Measurements from ENCODE around the gene SH2D6.
A peak's percentile ranks its signal among the peaks of the same experiment; 100 is the strongest.

Gene SH2D6

GRCh38 chr2:85394976-85395375, 23.5 kb upstream of the SH2D6 start:
- TF ChIP-seq Cebpa-rat (IDR thresholded peaks at IDR 0.05): no peak

GRCh38 chr2:85395912-85396475, 22.5 kb upstream of the SH2D6 start:
- Histone ChIP-seq H3K4me2 (no peak overlapping the region), H3K27me3 (no peaks in the 10 kb centered on the region), H4K20me1 (peaks cover 0 to 63% (median 0%) of the 10 kb centered on the region in 11 experiments; a peak in 5 of 22 replicates), H3K4me1 (peaks cover 27 to 56% (median 42%) of the 10 kb centered on the region in 10 experiments), H3K9ac (peak overlapping the region in 1 of 11 experiments; percentile 18; a peak in 2 of 22 replicates), H3K27ac (peak overlapping the region in 4 of 11 experiments; percentile 18 to 34 (median 26); a peak in 2 of 22 replicates), H3K4me3 (no peak overlapping the region), H3K36me3 (peaks cover 69 to 100% (median 87%) of the 10 kb centered on the region in 11 experiments), H3K9me3 (replicated peaks in 1 of 11) (no peaks in the 10 kb centered on the region)
- TF ChIP-seq Cebpa-rat (IDR thresholded peaks at IDR 0.05): no peak

More at GRCh38 chr2:85394976-85395375, 23.5 kb upstream of the SH2D6 start:
- Histone ChIP-seq H3K27me3 (no peaks in the 10 kb centered on the region), H3K4me1 (peaks cover 29 to 63% (median 45%) of the 10 kb centered on the region in 10 experiments), H3K4me2 (no peak overlapping the region), H3K27ac (peak overlapping the region in 2 of 11 experiments; percentile 18 to 26; a peak in 2 of 22 replicates), H3K4me3 (no peak overlapping the region), H3K9me3 (replicated peaks in 1 of 11) (no peaks in the 10 kb centered on the region), H3K9ac (peak overlapping the region in 2 of 11 experiments; percentile 19 to 38; a peak in 2 of 22 replicates), H4K20me1 (peaks cover 0 to 73% (median 0%) of the 10 kb centered on the region in 11 experiments; a peak in 5 of 22 replicates), H3K36me3 (peaks cover 69 to 100% (median 87%) of the 10 kb centered on the region in 11 experiments)

DNA sequence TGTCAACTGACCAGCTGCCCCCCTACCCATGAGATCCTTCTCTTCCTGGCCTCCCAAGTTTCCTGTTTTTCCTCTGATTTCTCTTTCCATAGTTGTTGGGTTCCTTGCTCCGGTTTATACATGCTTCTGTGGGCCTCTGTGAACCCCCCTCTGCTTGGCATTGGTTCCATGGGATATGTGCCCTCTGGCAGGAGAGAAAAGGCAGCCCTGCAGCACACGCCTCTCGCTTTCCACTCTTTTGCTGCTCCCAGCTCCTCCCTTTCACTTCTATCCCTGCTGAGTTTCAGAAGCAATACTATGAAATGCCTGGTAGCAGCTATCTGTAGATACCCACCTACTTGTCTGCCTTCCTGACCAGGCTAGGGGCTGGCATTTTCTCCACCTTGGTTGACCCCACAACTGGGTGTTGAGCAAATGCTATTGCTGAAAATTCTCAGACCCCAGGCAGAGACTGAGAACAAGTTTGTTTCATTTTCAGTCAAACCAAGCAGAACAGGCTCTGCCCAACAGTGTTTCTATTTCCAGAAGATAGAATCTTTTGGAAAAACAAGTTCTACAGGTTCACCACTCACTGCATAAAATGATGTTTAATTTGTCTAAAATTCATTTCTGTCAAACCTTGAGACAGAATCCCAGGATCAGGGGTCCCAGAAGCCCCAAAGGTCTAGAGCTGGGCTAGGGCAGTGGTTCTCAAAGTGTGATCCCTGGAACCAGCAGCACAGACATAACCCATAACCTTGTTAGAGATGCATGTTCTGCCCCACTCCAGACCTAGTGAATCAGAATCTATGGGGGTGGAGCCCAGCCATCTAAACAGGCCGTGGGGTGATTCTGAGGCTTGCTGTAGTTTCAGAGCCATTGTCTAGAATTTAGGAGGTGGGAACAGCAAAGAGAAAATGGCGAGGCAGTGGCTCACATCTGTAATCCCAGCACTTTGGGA, 21.7 kb upstream of the SH2D6 start:
- Histone ChIP-seq H3K4me1 (peaks cover 32 to 53% (median 42%) of the 10 kb centered on the region in 10 experiments), H3K27ac (peak overlapping the region in 4 of 11 experiments; percentile 23 to 41 (median 31); a peak in 7 of 22 replicates), H3K9ac (peak overlapping the region in 5 of 11 experiments; percentile 6 to 41 (median 18); a peak in 5 of 22 replicates), H3K36me3 (peaks cover 67 to 100% (median 86%) of the 10 kb centered on the region in 11 experiments), H3K27me3 (no peaks in the 10 kb centered on the region), H4K20me1 (peaks cover 0 to 63% (median 0%) of the 10 kb centered on the region in 11 experiments; a peak in 5 of 22 replicates), H3K9me3 (replicated peaks in 1 of 11) (no peaks in the 10 kb centered on the region), H3K4me3 (no peak overlapping the region), H3K4me2 (peak overlapping the region in 1 of 11 experiments; percentile 10; a peak in 1 of 22 replicates)
- no peak for TF ChIP-seq Cebpa-rat (IDR thresholded peaks at IDR 0.05)

DNA sequence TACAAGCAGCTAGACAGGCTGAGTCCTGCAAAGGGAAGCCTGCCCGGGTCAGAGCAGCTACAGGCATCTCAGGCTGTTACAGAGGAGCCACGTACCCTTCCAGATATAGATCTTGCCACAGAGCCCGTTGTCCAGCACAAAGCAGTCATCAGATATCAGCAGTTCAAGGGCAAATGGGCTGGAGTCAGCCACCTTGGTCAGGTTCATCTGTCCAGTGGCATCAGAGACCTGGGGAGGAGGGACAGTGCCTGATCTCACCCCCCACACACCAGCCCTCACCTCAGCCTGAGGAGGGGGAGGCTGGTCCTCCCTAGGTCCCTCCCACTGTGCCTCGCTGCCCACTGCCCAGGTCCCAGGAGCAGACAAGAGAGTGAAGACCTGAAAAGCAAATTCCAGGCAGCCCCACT, 20.6 kb upstream of the SH2D6 start:
- H3K4me2 ChIP-seq: no peak overlapping the region
- H4K20me1 ChIP-seq: peaks cover 0 to 58% (median 0%) of the 10 kb centered on the region in 11 experiments; a peak in 5 of 22 replicates
- H3K9ac ChIP-seq: 0 out of 22 replicates have a peak overlapping the region, but pooled peaks of 2 of the 11 experiments have one; percentile 23 to 47
- H3K27me3 ChIP-seq: no peaks in the 10 kb centered on the region
- H3K36me3 ChIP-seq: peaks cover 66 to 99% (median 84%) of the 10 kb centered on the region in 11 experiments
- peak overlapping the region in 2 of 11 experiments; percentile 3 to 26; a peak in 2 of 22 replicates for H3K27ac ChIP-seq
- no peak for TF ChIP-seq Cebpa-rat (IDR thresholded peaks at IDR 0.05)
- H3K4me1 ChIP-seq: peaks cover 32 to 53% (median 42%) of the 10 kb centered on the region in 10 experiments
- H3K4me3 ChIP-seq: no peak overlapping the region
- no peaks in the 10 kb centered on the region for H3K9me3 ChIP-seq (replicated peaks in 1 of 11)

GRCh38 chr2:85398426-85399182, 19.9 kb upstream of the SH2D6 start:
- TF ChIP-seq Cebpa-rat (IDR thresholded peaks at IDR 0.05): no peak
- H3K36me3 ChIP-seq: peaks cover 66 to 95% (median 82%) of the 10 kb centered on the region in 11 experiments
- H3K4me1 ChIP-seq: peaks cover 32 to 52% (median 38%) of the 10 kb centered on the region in 10 experiments
- no peaks in the 10 kb centered on the region for H3K27me3 ChIP-seq
- peak overlapping the region in 1 of 11 experiments; percentile 31; a peak in 2 of 22 replicates for H3K27ac ChIP-seq
- H3K4me3 ChIP-seq: no peak overlapping the region
- H3K4me2 ChIP-seq: no peak overlapping the region
- peaks cover 2 to 6% (median 5%) of the 10 kb centered on the region in 11 experiments; a peak in 20 of 22 replicates for H3K9me3 ChIP-seq (replicated peaks in 1 of 11)
- peak overlapping the region in 2 of 11 experiments; percentile 1 to 23; a peak in 1 of 22 replicates for H3K9ac ChIP-seq
- peaks cover 0 to 58% (median 0%) of the 10 kb centered on the region in 11 experiments; a peak in 5 of 22 replicates for H4K20me1 ChIP-seq

DNA sequence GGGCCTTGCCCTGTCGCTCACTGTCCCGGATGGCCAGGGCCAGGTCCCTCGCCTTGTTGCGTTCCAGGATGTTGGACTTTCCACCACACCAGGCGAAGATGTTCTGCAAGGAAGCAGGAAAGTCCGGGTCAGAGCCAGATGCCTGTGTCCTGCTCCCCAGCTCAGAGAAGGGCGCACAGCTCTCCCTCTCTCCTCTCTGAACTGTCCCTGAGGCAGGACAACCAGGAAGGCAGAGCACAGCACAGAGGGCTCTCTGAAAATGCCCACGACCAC, 19.4 kb upstream of the SH2D6 start:
- H3K9me3 ChIP-seq (replicated peaks in 1 of 11): peaks cover 4 to 11% (median 10%) of the 10 kb centered on the region in 11 experiments; a peak in 20 of 22 replicates
- H4K20me1 ChIP-seq: peaks cover 0 to 57% (median 0%) of the 10 kb centered on the region in 11 experiments; a peak in 5 of 22 replicates
- H3K4me2 ChIP-seq: no peak overlapping the region
- peaks cover 28 to 52% (median 34%) of the 10 kb centered on the region in 10 experiments for H3K4me1 ChIP-seq
- TF ChIP-seq Cebpa-rat (IDR thresholded peaks at IDR 0.05): no peak
- H3K36me3 ChIP-seq: peaks cover 61 to 95% (median 79%) of the 10 kb centered on the region in 11 experiments
- peak overlapping the region in 1 of 11 experiments; percentile 31; a peak in 2 of 22 replicates for H3K27ac ChIP-seq
- H3K9ac ChIP-seq: peak overlapping the region in 2 of 11 experiments; percentile 1 to 13; a peak in 1 of 22 replicates
- no peak overlapping the region for H3K4me3 ChIP-seq
- H3K27me3 ChIP-seq: no peaks in the 10 kb centered on the region

DNA sequence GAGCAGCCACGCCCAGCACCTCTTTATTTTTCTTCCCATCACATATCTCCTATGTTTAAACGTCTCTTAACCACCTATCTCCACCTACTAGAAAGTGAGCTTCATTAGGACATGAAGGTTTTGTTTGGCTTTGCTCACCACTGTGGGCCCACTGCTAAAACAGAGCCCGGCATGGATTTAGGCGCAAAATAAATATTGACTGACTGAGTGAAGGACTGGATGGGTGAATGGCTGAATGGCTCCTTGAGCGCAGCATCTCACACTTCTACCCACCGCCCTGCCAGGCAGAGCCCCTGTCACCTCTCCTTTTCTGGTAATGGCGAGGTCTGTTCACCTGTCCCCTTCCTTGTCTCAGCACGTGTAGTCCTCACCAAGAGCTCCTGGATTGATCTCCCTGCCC, 18.5 kb upstream of the SH2D6 start:
- TF ChIP-seq Cebpa-rat (IDR thresholded peaks at IDR 0.05): no peak
- Histone ChIP-seq H3K9ac (peak overlapping the region in 1 of 11 experiments; percentile 67; a peak in 1 of 22 replicates), H3K9me3 (replicated peaks in 1 of 11) (peaks cover 4 to 12% (median 11%) of the 10 kb centered on the region in 11 experiments; a peak in 20 of 22 replicates), H3K4me1 (peaks cover 36 to 52% (median 40%) of the 10 kb centered on the region in 10 experiments), H3K4me2 (no peak overlapping the region), H3K36me3 (peaks cover 52 to 86% (median 70%) of the 10 kb centered on the region in 11 experiments), H3K27me3 (no peaks in the 10 kb centered on the region), H3K4me3 (no peak overlapping the region), H3K27ac (peak overlapping the region in 2 of 11 experiments; percentile 93 to 95; a peak in 1 of 22 replicates), H4K20me1 (peaks cover 0 to 48% (median 0%) of the 10 kb centered on the region in 11 experiments; a peak in 5 of 22 replicates)

Data from BLaER1 treated with 17β-estradiol and CSF1 and Interleukin-3, amounts not matched to agents 10 nM and 100 nM (cell line).